ENCODE results near the gene RAMACL.
"Not testable (repeated sequence)": the region's sequence is repeated elsewhere in the genome, so short reads cannot be mapped to it uniquely, and the experiment has no call there.

RAMACL gene

GRCh38 chr6:166554316-166554715 is 32.2 kb downstream of the RAMACL start:
- DNase-seq (ENCODE audit: low spot score), result no peak

- peak; percentile 60 for DNase-seq (ENCODE audit: low spot score)
These were observed 32.8 kb downstream of the RAMACL start for GRCh38 chr6:166553563-166554271.

GRCh38 chr6:166552600-166552999 is 33.9 kb downstream of the RAMACL start:
- no peak for DNase-seq (ENCODE audit: low spot score)

- no peak for DNase-seq (ENCODE audit: low spot score)
These were observed 34.6 kb downstream of the RAMACL start for GRCh38 chr6:166551754-166552495.

DNA sequence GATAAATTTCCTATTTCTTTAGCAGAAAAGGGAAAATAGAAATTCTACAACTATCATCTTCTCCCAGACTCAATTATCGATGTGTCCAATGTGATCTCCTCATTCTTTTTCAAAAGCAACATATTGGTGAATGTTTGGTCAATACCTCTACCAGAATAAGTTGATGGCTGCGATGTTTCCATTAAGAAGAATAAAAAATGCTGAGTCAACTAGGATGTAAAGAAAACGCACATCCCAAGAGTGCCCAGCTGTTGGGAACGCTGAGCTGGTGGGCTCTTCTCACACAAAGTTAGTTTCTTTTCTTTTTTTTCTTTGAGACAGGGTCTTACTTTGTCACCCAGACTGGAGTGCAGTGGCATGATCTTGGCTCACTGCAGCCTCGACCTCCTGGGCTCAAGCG is 39.8 kb downstream of the RAMACL start:
- DNase-seq (ENCODE audit: low spot score), result no peak

DNA sequence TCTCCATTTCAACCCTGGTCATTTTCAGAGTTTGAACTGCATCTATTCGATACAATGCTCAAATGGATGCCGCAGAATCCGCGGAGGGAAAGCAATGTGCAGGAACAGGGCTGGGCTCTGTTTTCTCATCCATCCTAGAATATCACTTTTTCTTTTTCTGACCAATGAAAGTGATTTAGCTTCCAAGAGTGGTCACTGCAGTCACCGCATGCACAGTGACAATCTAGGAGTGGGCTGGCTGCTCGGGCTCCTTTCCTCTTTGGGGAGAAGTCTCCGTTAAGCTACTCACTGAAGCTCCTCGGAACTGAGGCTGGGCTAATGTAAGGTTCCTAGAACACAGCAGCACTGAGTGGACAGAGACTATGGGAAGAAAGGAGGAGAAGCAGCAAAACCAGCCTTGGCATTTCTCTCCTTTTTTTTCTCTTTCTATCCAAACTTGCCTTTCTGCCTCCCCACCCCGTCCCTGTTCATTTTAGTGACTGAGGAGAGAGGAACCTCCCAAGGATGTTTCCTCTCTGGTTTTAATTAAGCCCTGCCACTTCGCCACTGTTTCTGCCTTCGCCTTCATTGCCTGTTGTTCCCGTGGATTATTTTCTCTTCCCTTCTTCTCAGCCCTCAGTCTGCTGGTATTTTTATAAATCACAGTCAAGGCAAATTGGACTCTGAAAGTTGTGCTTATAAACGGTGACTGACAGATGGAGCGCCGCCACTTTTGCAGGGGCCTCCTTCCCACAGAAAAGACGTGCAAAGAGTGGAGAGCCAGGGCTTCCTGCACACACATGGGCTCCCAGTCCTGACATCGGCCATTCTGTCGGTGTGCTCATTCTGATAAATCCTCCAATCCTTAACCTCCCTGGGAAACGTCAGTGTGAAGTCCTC is 41.1 kb downstream of the RAMACL start:
- no peak for DNase-seq (ENCODE audit: low spot score)

DNA sequence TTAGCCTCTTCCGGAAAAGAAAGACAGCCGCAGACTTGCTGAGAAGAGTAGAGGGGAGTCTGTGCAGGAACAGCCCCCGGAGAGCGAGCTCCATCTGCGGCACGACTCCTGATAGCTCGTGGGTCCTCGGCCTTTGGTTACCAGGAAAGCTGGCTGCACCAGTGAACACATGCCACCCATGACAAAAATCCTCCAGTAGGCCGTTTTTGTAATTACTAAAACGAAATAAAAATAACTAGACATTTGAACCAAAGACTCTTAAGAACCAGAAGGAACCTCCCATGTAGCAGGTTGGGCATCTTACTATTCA is 42.2 kb downstream of the RAMACL start:
- no peak for DNase-seq (ENCODE audit: low spot score)

- DNase-seq (ENCODE audit: low spot score), result no peak
These were observed 42.7 kb downstream of the RAMACL start for GRCh38 chr6:166543603-166544295.

GRCh38 chr6:166542580-166542912 is 43.9 kb downstream of the RAMACL start:
- DNase-seq (ENCODE audit: low spot score), result no peak

- DNase-seq (ENCODE audit: low spot score), result no peak
These were observed 44.5 kb downstream of the RAMACL start for GRCh38 chr6:166541876-166542579.

GRCh38 chr6:166541366-166541765 is 45.1 kb downstream of the RAMACL start:
- DNase-seq (ENCODE audit: low spot score), result no peak

DNA sequence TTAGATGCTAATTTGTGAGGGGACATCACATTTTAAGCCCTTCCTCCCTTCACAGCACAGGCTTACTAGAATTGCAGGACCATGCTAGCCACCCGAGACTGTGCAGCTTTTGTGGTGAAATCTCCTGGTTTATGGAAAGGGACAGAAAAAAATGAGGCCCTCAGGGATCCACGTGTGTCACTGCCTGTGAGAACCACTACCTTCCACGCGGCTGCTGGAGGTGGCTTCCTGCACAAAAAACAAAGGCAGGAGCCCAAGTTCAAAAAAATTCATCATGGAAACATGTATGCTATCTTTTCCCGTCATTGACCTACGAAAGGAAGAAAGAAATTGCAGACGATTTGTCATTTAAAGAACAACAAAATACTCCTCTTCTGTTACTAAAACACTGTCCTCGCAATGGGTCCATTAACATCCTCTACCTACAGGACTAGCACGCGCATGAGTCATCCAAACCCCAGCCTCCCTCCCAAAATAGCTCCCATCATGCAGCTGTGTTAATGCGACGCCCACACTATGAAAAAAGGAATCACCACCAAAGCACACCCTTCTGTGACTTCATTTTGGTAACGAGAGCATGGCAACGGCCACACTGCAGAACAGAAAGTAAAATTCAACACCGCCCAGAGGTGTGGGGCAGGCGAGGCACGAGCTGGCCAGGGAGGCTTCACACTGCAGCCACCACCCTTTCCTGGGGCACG is 45.7 kb downstream of the RAMACL start:
- DNase-seq (ENCODE audit: low spot score), result no peak

DNA sequence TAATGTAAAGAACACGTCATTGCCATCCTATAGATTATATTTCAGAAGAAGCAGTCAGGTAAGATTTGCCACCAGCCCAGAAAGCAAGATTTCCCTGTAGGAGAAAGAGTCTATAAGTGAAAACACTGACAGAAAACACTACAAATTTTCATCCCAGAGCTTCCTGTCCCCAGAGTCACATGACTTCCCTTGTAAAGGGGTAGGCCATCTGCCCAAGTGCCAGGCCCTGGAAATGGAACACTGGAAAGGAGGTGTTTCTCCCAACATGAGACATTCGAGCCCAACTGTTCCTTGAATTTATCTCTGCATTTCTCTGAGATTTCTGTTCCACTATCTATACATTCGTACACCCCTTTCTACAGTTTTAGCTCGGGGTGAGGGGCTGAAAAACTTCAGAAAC is 46.9 kb downstream of the RAMACL start:
- no peak for DNase-seq (ENCODE audit: low spot score)

DNA sequence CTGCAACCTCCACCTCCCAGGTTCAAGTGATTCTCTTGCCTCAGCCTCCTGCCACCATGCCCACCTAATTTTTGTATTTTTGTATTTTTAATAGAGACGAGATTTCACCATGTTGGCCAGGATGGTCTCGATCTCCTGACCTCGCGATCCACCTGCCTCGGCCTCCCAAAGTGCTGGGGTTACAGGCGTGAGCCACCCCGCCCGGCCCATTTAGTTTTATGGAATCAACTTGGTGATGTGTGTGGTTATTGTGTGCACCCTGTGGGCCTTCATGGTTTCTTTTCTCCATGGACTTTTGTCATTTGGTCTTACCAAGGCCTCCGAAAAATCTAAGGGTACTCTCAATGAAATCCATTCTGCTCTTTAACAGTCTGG is 47.5 kb downstream of the RAMACL start:
- DNase-seq (ENCODE audit: low spot score), result not testable (repeated sequence)

- no peak for DNase-seq (ENCODE audit: low spot score)
These were observed 48.0 kb downstream of the RAMACL start for GRCh38 chr6:166538297-166539010.

DNA sequence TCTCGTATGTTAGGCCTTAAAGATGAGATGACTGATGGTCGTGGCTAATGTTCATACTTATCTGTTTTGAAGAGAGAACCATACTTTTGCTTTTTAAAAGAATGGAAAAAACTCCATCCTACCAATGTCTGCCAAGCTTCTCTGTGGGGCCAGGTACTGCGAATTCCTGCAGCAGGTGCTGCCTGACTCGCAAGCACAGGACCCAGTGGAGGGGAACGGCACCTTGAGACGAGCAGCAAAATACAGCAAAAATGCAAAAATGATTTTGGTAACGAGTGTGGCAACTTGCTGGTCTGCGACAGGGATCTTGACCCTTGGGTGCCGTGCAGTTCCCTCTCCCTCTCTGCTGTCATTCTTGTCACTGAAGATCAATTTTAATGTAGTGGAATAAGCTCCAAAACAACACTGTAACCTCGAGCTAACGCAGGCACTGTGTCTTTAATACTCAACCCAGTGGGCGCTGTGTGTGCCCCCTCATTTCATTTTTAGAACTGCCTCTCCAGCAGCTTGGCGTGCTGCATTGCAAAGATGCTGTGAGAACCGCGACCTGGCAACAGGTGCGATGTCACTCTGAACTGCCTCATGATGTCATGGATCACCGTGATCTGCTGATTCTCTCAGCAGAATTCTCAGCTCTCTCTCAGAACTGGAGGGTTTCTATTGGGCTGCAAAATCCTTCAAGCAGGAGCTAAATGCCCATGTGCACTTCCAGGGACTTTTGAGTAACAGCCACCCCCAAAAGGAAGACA is 51.6 kb downstream of the RAMACL start:
- no peak for DNase-seq (ENCODE audit: low spot score)

- DNase-seq (ENCODE audit: low spot score), result no peak
These were observed 53.2 kb downstream of the RAMACL start for GRCh38 chr6:166533205-166533824.
